ENCODE measurements around the gene C1QC.

The C1QC gene

GRCh38 chr1:22608361-22608760 lies 35.1 kb upstream of the C1QC start:
- no peak for TF ChIP-seq CTCF (IDR thresholded peaks at IDR 0.05; ENCODE audit: control insufficient read depth, insufficient read depth, low read depth, low read length, missing control alignments)
- H3K4me3 ChIP-seq (ENCODE audit: control insufficient read depth, low read depth, low read length), result no peak overlapping the region
- DNase-seq (ENCODE audit: low read depth), result no peak

- no peak for DNase-seq (ENCODE audit: low read depth)
- no peak for TF ChIP-seq CTCF (IDR thresholded peaks at IDR 0.05; ENCODE audit: control insufficient read depth, insufficient read depth, low read depth, low read length, missing control alignments)
Observed at GRCh38 chr1:22609291-22609690, 34.1 kb upstream of the C1QC start.

GRCh38 chr1:22611530-22611947 lies 31.9 kb upstream of the C1QC start:
- no peak for TF ChIP-seq CTCF (IDR thresholded peaks at IDR 0.05; ENCODE audit: control insufficient read depth, insufficient read depth, low read depth, low read length, missing control alignments)

More at GRCh38 chr1:22609291-22609690, 34.1 kb upstream of the C1QC start:
- H3K4me3 ChIP-seq (ENCODE audit: control insufficient read depth, low read depth, low read length), result no peak overlapping the region

GRCh38 chr1:22612671-22613571 lies 30.5 kb upstream of the C1QC start:
- no peak overlapping the region for H3K4me3 ChIP-seq (ENCODE audit: control insufficient read depth, low read depth, low read length)
- no peak for DNase-seq (ENCODE audit: low read depth)
- TF ChIP-seq CTCF (IDR thresholded peaks at IDR 0.05; ENCODE audit: control insufficient read depth, insufficient read depth, low read depth, low read length, missing control alignments), result no peak

More at GRCh38 chr1:22611530-22611947, 31.9 kb upstream of the C1QC start:
- peak; percentile 4 for DNase-seq (ENCODE audit: low read depth)
- no peak overlapping the region for H3K4me3 ChIP-seq (ENCODE audit: control insufficient read depth, low read depth, low read length)

- TF ChIP-seq CTCF (IDR thresholded peaks at IDR 0.05; ENCODE audit: control insufficient read depth, insufficient read depth, low read depth, low read length, missing control alignments), result no peak
Observed at GRCh38 chr1:22613572-22613918, 29.9 kb upstream of the C1QC start.

GRCh38 chr1:22613951-22614350 lies 29.5 kb upstream of the C1QC start:
- no peak for DNase-seq (ENCODE audit: low read depth)

More at GRCh38 chr1:22613572-22613918, 29.9 kb upstream of the C1QC start:
- DNase-seq (ENCODE audit: low read depth), result no peak
- no peak overlapping the region for H3K4me3 ChIP-seq (ENCODE audit: control insufficient read depth, low read depth, low read length)

More at GRCh38 chr1:22613951-22614350, 29.5 kb upstream of the C1QC start:
- H3K4me3 ChIP-seq (ENCODE audit: control insufficient read depth, low read depth, low read length), result no peak overlapping the region
- TF ChIP-seq CTCF (IDR thresholded peaks at IDR 0.05; ENCODE audit: control insufficient read depth, insufficient read depth, low read depth, low read length, missing control alignments), result no peak

Measured in AG09309 (cell line).